Measurements from ENCODE around the gene VSTM4.

VSTM4 gene

GRCh38 chr10:49008091-49008490, 107.2 kb downstream of the VSTM4 start:
- H3K4me3 ChIP-seq (ENCODE audit: low read depth, low read length), result no peak overlapping the region
- DNase-seq (ENCODE audit: low read depth), result no peak
- TF ChIP-seq CTCF (IDR thresholded peaks at IDR 0.05; ENCODE audit: low read depth, low read length, missing control alignments), result no peak

- no peak for DNase-seq (ENCODE audit: low read depth)
- TF ChIP-seq CTCF (IDR thresholded peaks at IDR 0.05; ENCODE audit: low read depth, low read length, missing control alignments), result no peak
- H3K4me3 ChIP-seq (ENCODE audit: low read depth, low read length), result no peak overlapping the region
These were observed 108.2 kb downstream of the VSTM4 start for GRCh38 chr10:49007129-49007528.

- no peak for DNase-seq (ENCODE audit: low read depth)
- H3K4me3 ChIP-seq (ENCODE audit: low read depth, low read length), result no peak overlapping the region
- TF ChIP-seq CTCF (IDR thresholded peaks at IDR 0.05; ENCODE audit: low read depth, low read length, missing control alignments), result no peak
These were observed 110.1 kb downstream of the VSTM4 start for GRCh38 chr10:49005270-49005669.

GRCh38 chr10:49001870-49002672, 113.3 kb downstream of the VSTM4 start:
- DNase-seq (ENCODE audit: low read depth), result no peak
- H3K4me3 ChIP-seq (ENCODE audit: low read depth, low read length), result no peak overlapping the region
- TF ChIP-seq CTCF (IDR thresholded peaks at IDR 0.05; ENCODE audit: low read depth, low read length, missing control alignments), result no peak

- DNase-seq (ENCODE audit: low read depth), result no peak
- no peak overlapping the region for H3K4me3 ChIP-seq (ENCODE audit: low read depth, low read length)
- no peak for TF ChIP-seq CTCF (IDR thresholded peaks at IDR 0.05; ENCODE audit: low read depth, low read length, missing control alignments)
These were observed 113.9 kb downstream of the VSTM4 start for GRCh38 chr10:49001402-49001801.

- TF ChIP-seq CTCF (IDR thresholded peaks at IDR 0.05; ENCODE audit: low read depth, low read length, missing control alignments), result no peak
- DNase-seq (ENCODE audit: low read depth), result no peak
- H3K4me3 ChIP-seq (ENCODE audit: low read depth, low read length), result no peak overlapping the region
These were observed 114.6 kb downstream of the VSTM4 start for GRCh38 chr10:49000437-49001398.
